Large intestine (tissue), 3 donors: ENCODE results near the gene SLC25A18. TPM values are rescaled to one million over a fixed set of nuclear protein-coding genes. Genes with fewer than 3 reads are reported as not detected.

ENCODE experiments used
- DNase-seq, 2 donors: peaks; one replicate each; pipeline versions ENCODE4 v3.0.0 to v3.0.0-alpha.2; 2013
- H3K27ac ChIP-seq: one replicate; pipeline ENCODE4 v1.5.1; 2013; ENCODE audit warnings: low read length
- H3K27me3 ChIP-seq: 2 replicates; pipeline ENCODE4 v1.6.1; 2013; ENCODE audit warnings: low read length; ENCODE audit not compliant: control insufficient read depth, insufficient read depth
- H3K36me3 ChIP-seq: 2 replicates; pipeline ENCODE4 v1.6.1; 2013; ENCODE audit warnings: low read length; ENCODE audit not compliant: control insufficient read depth, insufficient read depth
- H3K4me1 ChIP-seq: one replicate; pipeline ENCODE4 v1.6.1; 2013; ENCODE audit warnings: low read length; ENCODE audit not compliant: control insufficient read depth, insufficient read depth
- H3K4me3 ChIP-seq: one replicate; pipeline ENCODE4 v1.5.1; 2013; ENCODE audit warnings: low read length
- H3K9me3 ChIP-seq: one replicate; pipeline ENCODE4 v1.6.1; 2013; ENCODE audit warnings: mild to moderate bottlenecking, low read depth, low read length, moderate library complexity; ENCODE audit not compliant: control insufficient read depth
- WGBS: methylation state at CpG from one replicate; pipeline ENCODE4 v1.1.5; 2013; ENCODE audit warnings: low lambda C conversion rate; ENCODE audit not compliant: insufficient coverage; 5-methylcytosine and 5-hydroxymethylcytosine counted together
- polyA plus RNA-seq: library from polyadenylated mRNA; unstranded; fragments of 120-200 nt; gene quantifications from one replicate; pipeline ENCODE4 v1.2.1, GENCODE V29; 2013

Gene SLC25A18
- polyA plus RNA-seq, 1 donor = 0.46 TPM

- no peak for DNase-seq
- Histone ChIP-seq H3K27me3 (no peaks in the 10 kb centered on the region), H3K4me3 (no peak overlapping the region), H3K36me3 (no peaks in the 10 kb centered on the region), H3K9me3 (no peaks in the 10 kb centered on the region), H3K4me1 (no peaks in the 10 kb centered on the region), H3K27ac (no peak overlapping the region)
- no CpG with 5 or more reads among the region's 10 CpGs for WGBS
These were observed 19.9 kb downstream of the SLC25A18 start for GRCh38 chr22:17583151-17583550.

GRCh38 chr22:17586831-17587440 is 23.6 kb downstream of the SLC25A18 start:
- no peak for DNase-seq
- Histone ChIP-seq H3K27ac (no peak overlapping the region), H3K27me3 (no peaks in the 10 kb centered on the region), H3K9me3 (no peaks in the 10 kb centered on the region), H3K36me3 (peaks cover 16% of the 10 kb centered on the region), H3K4me3 (no peak overlapping the region), H3K4me1 (no peaks in the 10 kb centered on the region)
- WGBS = no CpG with 5 or more reads among the region's 14 CpGs

GRCh38 chr22:17587629-17588028 is 24.3 kb downstream of the SLC25A18 start:
- no peak for DNase-seq
- H3K4me3 ChIP-seq = no peak overlapping the region
- no peaks in the 10 kb centered on the region for H3K27me3 ChIP-seq
- no peaks in the 10 kb centered on the region for H3K4me1 ChIP-seq
- no peak overlapping the region for H3K27ac ChIP-seq
- WGBS = no CpG with 5 or more reads among the region's 14 CpGs
- no peaks in the 10 kb centered on the region for H3K9me3 ChIP-seq
- H3K36me3 ChIP-seq = peaks cover 22% of the 10 kb centered on the region

GRCh38 chr22:17588606-17589005 is 25.3 kb downstream of the SLC25A18 start:
- H3K36me3 ChIP-seq = peaks cover 30% of the 10 kb centered on the region
- H3K4me1 ChIP-seq = no peaks in the 10 kb centered on the region
- H3K27ac ChIP-seq = no peak overlapping the region
- no peak for DNase-seq
- no peaks in the 10 kb centered on the region for H3K9me3 ChIP-seq
- WGBS = no CpG with 5 or more reads among the region's 11 CpGs
- no peaks in the 10 kb centered on the region for H3K27me3 ChIP-seq
- H3K4me3 ChIP-seq = no peak overlapping the region

- H3K9me3 ChIP-seq = no peaks in the 10 kb centered on the region
- DNase-seq = no peak
- WGBS = no CpG with 5 or more reads among the region's 10 CpGs
- peaks cover 43% of the 10 kb centered on the region for H3K36me3 ChIP-seq
- no peak overlapping the region for H3K4me3 ChIP-seq
- H3K27ac ChIP-seq = no peak overlapping the region
- H3K4me1 ChIP-seq = no peaks in the 10 kb centered on the region
- H3K27me3 ChIP-seq = no peaks in the 10 kb centered on the region
These were observed 26.6 kb downstream of the SLC25A18 start for GRCh38 chr22:17589810-17590375.

GRCh38 chr22:17590586-17590985 is 27.3 kb downstream of the SLC25A18 start:
- H3K27ac ChIP-seq = no peak overlapping the region
- no peaks in the 10 kb centered on the region for H3K9me3 ChIP-seq
- DNase-seq = no peak
- no CpG with 5 or more reads among the region's 5 CpGs for WGBS
- no peak overlapping the region for H3K4me3 ChIP-seq
- no peaks in the 10 kb centered on the region for H3K27me3 ChIP-seq
- no peaks in the 10 kb centered on the region for H3K4me1 ChIP-seq
- peaks cover 50% of the 10 kb centered on the region for H3K36me3 ChIP-seq

- Histone ChIP-seq H3K4me1 (no peaks in the 10 kb centered on the region), H3K36me3 (peaks cover 62% of the 10 kb centered on the region), H3K9me3 (no peaks in the 10 kb centered on the region), H3K4me3 (no peak overlapping the region), H3K27me3 (no peaks in the 10 kb centered on the region), H3K27ac (no peak overlapping the region)
- DNase-seq = no peak
- WGBS = 60% methylated on average over 1 of the region's 5 CpGs
These were observed 28.9 kb downstream of the SLC25A18 start for GRCh38 chr22:17592201-17592600.

GRCh38 chr22:17596226-17596625 is 32.9 kb downstream of the SLC25A18 start:
- H3K36me3 ChIP-seq = peaks cover 83% of the 10 kb centered on the region
- DNase-seq = no peak
- no peaks in the 10 kb centered on the region for H3K27me3 ChIP-seq
- no peak overlapping the region for H3K4me3 ChIP-seq
- H3K9me3 ChIP-seq = no peaks in the 10 kb centered on the region
- H3K27ac ChIP-seq = no peak overlapping the region
- H3K4me1 ChIP-seq = no peaks in the 10 kb centered on the region
- WGBS = no CpG with 5 or more reads among the region's 6 CpGs

- H3K27ac ChIP-seq = no peak overlapping the region
- peaks cover 75% of the 10 kb centered on the region for H3K36me3 ChIP-seq
- WGBS = no CpG with 5 or more reads among the region's 2 CpGs
- no peaks in the 10 kb centered on the region for H3K27me3 ChIP-seq
- H3K9me3 ChIP-seq = no peaks in the 10 kb centered on the region
- no peak overlapping the region for H3K4me3 ChIP-seq
- DNase-seq = no peak
- H3K4me1 ChIP-seq = no peaks in the 10 kb centered on the region
These were observed 33.9 kb downstream of the SLC25A18 start for GRCh38 chr22:17597217-17597616.

GRCh38 chr22:17598318-17598717 is 35.0 kb downstream of the SLC25A18 start:
- Histone ChIP-seq H3K27ac (no peak overlapping the region), H3K4me1 (no peaks in the 10 kb centered on the region), H3K4me3 (no peak overlapping the region), H3K9me3 (no peaks in the 10 kb centered on the region), H3K36me3 (peaks cover 69% of the 10 kb centered on the region), H3K27me3 (no peaks in the 10 kb centered on the region)
- no peak for DNase-seq
- WGBS = no CpG with 5 or more reads among the region's 4 CpGs

GRCh38 chr22:17601031-17601430 is 37.7 kb downstream of the SLC25A18 start:
- Histone ChIP-seq H3K36me3 (peaks cover 54% of the 10 kb centered on the region), H3K9me3 (no peaks in the 10 kb centered on the region), H3K4me1 (no peaks in the 10 kb centered on the region), H3K27me3 (no peaks in the 10 kb centered on the region), H3K27ac (no peak overlapping the region), H3K4me3 (no peak overlapping the region)
- WGBS = no CpG with 5 or more reads among the region's 3 CpGs
- no peak for DNase-seq
